Neural progenitor cell (in vitro differentiated cells): ENCODE results near the gene PDLIM4. TPM values are rescaled to one million over a fixed set of nuclear protein-coding genes. Genes with fewer than 3 reads are reported as not detected.

Source experiments
- DNase-seq: peaks from one replicate; pipeline ENCODE4 v3.0.0-alpha.2; 2016; ENCODE audit warnings: low spot score
- H2AFZ ChIP-seq: fragments of 200-600 bp; sonication (generic); replicated peaks from 2 replicates; pipeline ENCODE4 v1.6.1; 2016; ENCODE audit warnings: antibody characterized with exemption
- H3F3A ChIP-seq: fragments of 200-600 bp; sonication (generic); 2 replicates; pipeline ENCODE4 v1.6.1; 2016; ENCODE audit warnings: antibody characterized with exemption, low read depth
- H3K27ac ChIP-seq: fragments of 200-600 bp; sonication (generic); 2 replicates; pipeline ENCODE4 v1.5.1; 2016; ENCODE audit warnings: mild to moderate bottlenecking
- H3K27me3 ChIP-seq: fragments of 200-600 bp; sonication (generic); 2 replicates; pipeline ENCODE4 v1.6.1; 2016; ENCODE audit warnings: mild to moderate bottlenecking, moderate library complexity
- H3K36me3 ChIP-seq: fragments of 200-600 bp; sonication (generic); 2 replicates; pipeline ENCODE4 v1.5.1; 2016
- H3K4me1 ChIP-seq: fragments of 200-600 bp; sonication (generic); 2 replicates; pipeline ENCODE4 v1.6.1; 2016; ENCODE audit warnings: mixed run types
- H3K4me2 ChIP-seq: fragments of 200-600 bp; sonication (generic); 2 replicates; pipeline ENCODE4 v1.6.1; 2016
- H3K4me3 ChIP-seq: fragments of 200-600 bp; sonication (generic); 2 replicates; pipeline ENCODE4 v1.5.1; 2016
- H3K79me2 ChIP-seq: fragments of 200-600 bp; sonication (generic); 2 replicates; pipeline ENCODE4 v1.6.1; 2016; ENCODE audit warnings: low read depth
- H3K9ac ChIP-seq: fragments of 200-600 bp; sonication (generic); 2 replicates; pipeline ENCODE4 v1.6.1; 2016
- H3K9me3 ChIP-seq: fragments of 200-600 bp; sonication (generic); 2 replicates; pipeline ENCODE4 v1.5.1; 2016; ENCODE audit warnings: low read depth
- H4K20me1 ChIP-seq: fragments of 200-600 bp; sonication (generic); 2 replicates; pipeline ENCODE4 v1.6.1; 2016; ENCODE audit warnings: low read depth
- H3K27ac Mint-ChIP-seq: 3 replicates; pipeline ENCODE4 v1.8.0; 2021; ENCODE audit warnings: mixed read lengths
- H3K27me3 Mint-ChIP-seq: 2 replicates; pipeline ENCODE4 v1.8.0; 2022; ENCODE audit warnings: low read depth, mild to moderate bottlenecking, inconsistent platforms, moderate library complexity, mixed read lengths; ENCODE audit not compliant: insufficient read depth
- H3K36me3 Mint-ChIP-seq: 3 replicates; pipeline ENCODE4 v1.8.0; 2021; ENCODE audit warnings: mixed read lengths
- H3K4me1 Mint-ChIP-seq: 3 replicates; pipeline ENCODE4 v1.8.0; 2021; ENCODE audit warnings: mixed read lengths
- H3K4me3 Mint-ChIP-seq: 3 replicates; pipeline ENCODE4 v1.8.0; 2021; ENCODE audit warnings: mild to moderate bottlenecking, moderate library complexity, mixed read lengths
- H3K9me3 Mint-ChIP-seq: 3 replicates; pipeline ENCODE4 v1.8.0; 2020; ENCODE audit warnings: mixed read lengths
- EZH2 ChIP-seq: fragments of 200-600 bp; sonication (generic); IDR thresholded peaks from 2 replicates; pipeline ENCODE4 v1.6.1; 2017; ENCODE audit warnings: antibody characterized with exemption, mild to moderate bottlenecking, moderate library complexity
- EZH2phosphoT487 ChIP-seq: fragments of 200-600 bp; sonication (generic); IDR thresholded peaks from 2 replicates; pipeline ENCODE4 v1.6.1; 2017; ENCODE audit warnings: antibody characterized with exemption
- total RNA-seq: library from RNA; depleted of rRNA; stranded (reverse); fragments of >200 nt; gene quantifications from 2 replicates; pipeline ENCODE4 v1.2.3, GENCODE V29; 2015; ENCODE audit warnings: low replicate concordance
- TF ChIP-seq, protein P1 (sequence below): fragments of 200-600 bp; sonication (generic); IDR thresholded peaks from 2 replicates; pipeline ENCODE4 v1.5.1; 2017; ENCODE audit warnings: antibody characterized with exemption, mild to moderate bottlenecking

PDLIM4 gene
- total RNA-seq, result 8.3 and 10.3 TPM in 2 replicates

- Histone ChIP-seq H3K4me1 (peaks cover 13% of the 10 kb centered on the region), H3K79me2 (no peaks in the 10 kb centered on the region), H3K9ac (peak within 1 kb of the TSS; percentile 42), H4K20me1 (no peaks in the 10 kb centered on the region), H3K4me3 (peak within 1 kb of the TSS; percentile 78), H3F3A (no peaks in the 10 kb centered on the region), H3K27me3 (peaks cover 19% of the 10 kb centered on the region), H2AFZ (peak within 1 kb of the TSS; percentile 98), H3K27ac (no peak within 1 kb of the TSS), H3K36me3 (no peaks in the 10 kb centered on the region), H3K4me2 (peak within 1 kb of the TSS; percentile 100), H3K9me3 (no peaks in the 10 kb centered on the region)
- H3K4me1 Mint-ChIP-seq, result peaks cover 29% of the 10 kb centered on the region
- peak within 1 kb of the TSS; percentile 29 for H3K27ac Mint-ChIP-seq
- peak within 1 kb of the TSS; percentile 82 for H3K4me3 Mint-ChIP-seq
- no peak for TF ChIP-seq EZH2phosphoT487
- TF ChIP-seq, protein P1, sequence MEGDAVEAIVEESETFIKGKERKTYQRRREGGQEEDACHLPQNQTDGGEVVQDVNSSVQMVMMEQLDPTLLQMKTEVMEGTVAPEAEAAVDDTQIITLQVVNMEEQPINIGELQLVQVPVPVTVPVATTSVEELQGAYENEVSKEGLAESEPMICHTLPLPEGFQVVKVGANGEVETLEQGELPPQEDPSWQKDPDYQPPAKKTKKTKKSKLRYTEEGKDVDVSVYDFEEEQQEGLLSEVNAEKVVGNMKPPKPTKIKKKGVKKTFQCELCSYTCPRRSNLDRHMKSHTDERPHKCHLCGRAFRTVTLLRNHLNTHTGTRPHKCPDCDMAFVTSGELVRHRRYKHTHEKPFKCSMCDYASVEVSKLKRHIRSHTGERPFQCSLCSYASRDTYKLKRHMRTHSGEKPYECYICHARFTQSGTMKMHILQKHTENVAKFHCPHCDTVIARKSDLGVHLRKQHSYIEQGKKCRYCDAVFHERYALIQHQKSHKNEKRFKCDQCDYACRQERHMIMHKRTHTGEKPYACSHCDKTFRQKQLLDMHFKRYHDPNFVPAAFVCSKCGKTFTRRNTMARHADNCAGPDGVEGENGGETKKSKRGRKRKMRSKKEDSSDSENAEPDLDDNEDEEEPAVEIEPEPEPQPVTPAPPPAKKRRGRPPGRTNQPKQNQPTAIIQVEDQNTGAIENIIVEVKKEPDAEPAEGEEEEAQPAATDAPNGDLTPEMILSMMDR, result no peak
- no peak for TF ChIP-seq EZH2
- no peaks in the 10 kb centered on the region for H3K9me3 Mint-ChIP-seq
- DNase-seq, result peak; percentile 92
- H3K36me3 Mint-ChIP-seq, result peaks cover 8% of the 10 kb centered on the region
- peaks cover 7% of the 10 kb centered on the region for H3K27me3 Mint-ChIP-seq
Observed at GRCh38 chr5:132257131-132258101, at the start of gene PDLIM4. Gene PDLIM4 (plus strand): TSS chr5:132257696. CDS start chr5:132257735, 39 bp downstream.

DNA sequence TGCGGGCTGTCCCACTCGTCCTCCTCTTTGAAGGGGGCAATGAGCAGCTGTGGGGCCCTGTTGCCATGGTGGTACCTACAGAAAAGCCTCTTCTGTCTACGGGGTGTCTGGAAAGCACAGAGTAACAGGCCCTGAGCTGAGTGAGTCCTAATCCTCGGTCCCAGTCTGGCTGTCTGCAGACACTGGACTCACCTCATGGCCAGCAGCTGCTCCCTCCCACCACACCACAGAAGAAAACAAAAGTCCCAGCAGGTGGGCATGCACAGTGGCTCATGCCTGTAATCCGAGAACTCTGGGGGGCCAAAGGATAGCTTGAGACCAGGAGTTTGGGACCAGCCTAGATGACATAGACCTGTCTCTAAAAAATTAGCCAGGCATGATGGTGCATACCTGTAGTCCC is 49.7 kb upstream of the PDLIM4 start:
- no peaks in the 10 kb centered on the region for H3K27me3 Mint-ChIP-seq
- H3F3A ChIP-seq, result no peaks in the 10 kb centered on the region
- DNase-seq, result peak; percentile 37
- H3K9me3 Mint-ChIP-seq, result no peaks in the 10 kb centered on the region
- no peak overlapping the region for H3K4me3 Mint-ChIP-seq
- H3K79me2 ChIP-seq, result no peaks in the 10 kb centered on the region
- TF ChIP-seq, protein P1, result no peak
- no peak for TF ChIP-seq EZH2
- no peak for TF ChIP-seq EZH2phosphoT487
- H3K27ac Mint-ChIP-seq, result peak overlapping the region; percentile 86
- no peak overlapping the region for H3K4me3 ChIP-seq
- H3K27ac ChIP-seq, result no peak overlapping the region
- peaks cover 5% of the 10 kb centered on the region for H3K4me1 ChIP-seq
- no peaks in the 10 kb centered on the region for H3K9me3 ChIP-seq
- H3K4me1 Mint-ChIP-seq, result peaks cover 24% of the 10 kb centered on the region
- no peak overlapping the region for H3K4me2 ChIP-seq
- no peaks in the 10 kb centered on the region for H4K20me1 ChIP-seq
- no peaks in the 10 kb centered on the region for H3K36me3 ChIP-seq
- no peaks in the 10 kb centered on the region for H3K27me3 ChIP-seq
- H2AFZ ChIP-seq, result no peak overlapping the region
- no peak overlapping the region for H3K9ac ChIP-seq
- peaks cover 18% of the 10 kb centered on the region for H3K36me3 Mint-ChIP-seq

DNA sequence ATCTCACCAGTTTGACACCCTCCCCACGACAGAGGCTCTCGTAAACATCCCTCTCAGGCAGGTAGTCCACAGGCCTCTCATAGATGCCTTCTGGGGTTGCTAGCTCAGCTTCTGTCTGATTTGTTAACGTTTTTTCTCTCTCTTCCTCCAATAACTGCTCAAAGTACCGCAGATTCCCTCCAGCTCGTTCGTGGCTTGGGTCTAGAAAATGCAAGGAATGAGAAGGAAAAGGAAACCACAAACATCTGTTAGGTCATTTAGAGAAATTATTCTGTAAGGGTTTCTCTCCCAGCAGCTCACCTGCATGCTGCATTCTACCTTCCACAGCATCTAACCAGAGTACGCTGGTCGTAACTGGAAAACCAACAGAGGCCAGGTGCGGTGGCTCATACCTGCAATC is 48.4 kb upstream of the PDLIM4 start:
- Histone ChIP-seq H3K27ac (no peak overlapping the region), H3K9ac (no peak overlapping the region), H3K27me3 (no peaks in the 10 kb centered on the region), H4K20me1 (no peaks in the 10 kb centered on the region), H3K4me3 (no peak overlapping the region), H2AFZ (no peak overlapping the region), H3K9me3 (no peaks in the 10 kb centered on the region), H3K4me1 (peaks cover 5% of the 10 kb centered on the region), H3K4me2 (no peak overlapping the region), H3K36me3 (no peaks in the 10 kb centered on the region), H3K79me2 (no peaks in the 10 kb centered on the region), H3F3A (no peaks in the 10 kb centered on the region)
- H3K27me3 Mint-ChIP-seq, result no peaks in the 10 kb centered on the region
- H3K4me3 Mint-ChIP-seq, result no peak overlapping the region
- no peak for DNase-seq
- TF ChIP-seq, protein P1, result no peak
- TF ChIP-seq EZH2phosphoT487 (no peak), EZH2 (no peak)
- peaks cover 18% of the 10 kb centered on the region for H3K36me3 Mint-ChIP-seq
- peak overlapping the region; percentile 7 for H3K27ac Mint-ChIP-seq
- peaks cover 18% of the 10 kb centered on the region for H3K4me1 Mint-ChIP-seq
- H3K9me3 Mint-ChIP-seq, result no peaks in the 10 kb centered on the region
